OCI-LY7 (cell line): Measurements from ENCODE around the gene TESK1.

ENCODE experiments used
- EZH2phosphoT487 ChIP-seq: fragments of 200-600 bp; sonication (generic); IDR thresholded peaks from 2 replicates; pipeline ENCODE4 v1.6.1; 2018; ENCODE audit warnings: low read depth, borderline replicate concordance, mild to moderate bottlenecking, mixed run types, antibody characterized with exemption, low read length, moderate library complexity, mixed read lengths
- TF ChIP-seq, protein P1 (sequence below): fragments of 200-600 bp; sonication (generic); conservative IDR thresholded peaks from 2 replicates; pipeline ENCODE4 v1.5.1; 2014; ENCODE audit warnings: mild to moderate bottlenecking, antibody characterized with exemption, low read length, moderate library complexity, mixed read lengths

DNA sequence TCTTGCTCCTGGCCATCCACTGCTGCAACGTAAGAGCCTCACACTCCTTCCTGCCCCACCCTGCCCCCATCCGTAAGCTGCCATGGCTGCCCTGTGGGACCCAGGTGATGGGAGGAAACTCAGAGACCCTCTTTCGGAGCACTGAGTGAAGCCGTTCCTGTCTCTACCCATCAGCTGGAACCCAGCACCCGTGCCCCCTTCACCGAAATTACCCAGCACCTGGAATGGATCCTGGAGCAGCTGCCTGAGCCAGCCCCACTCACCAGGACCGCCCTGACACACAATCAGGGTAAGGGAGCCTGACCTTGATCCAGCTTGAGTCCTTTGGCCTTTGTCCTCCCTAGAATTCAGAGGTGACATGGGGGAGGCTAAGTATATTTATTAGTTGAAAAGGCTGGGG, 3.2 kb downstream of the TESK1 start:
- TF ChIP-seq, protein P1, sequence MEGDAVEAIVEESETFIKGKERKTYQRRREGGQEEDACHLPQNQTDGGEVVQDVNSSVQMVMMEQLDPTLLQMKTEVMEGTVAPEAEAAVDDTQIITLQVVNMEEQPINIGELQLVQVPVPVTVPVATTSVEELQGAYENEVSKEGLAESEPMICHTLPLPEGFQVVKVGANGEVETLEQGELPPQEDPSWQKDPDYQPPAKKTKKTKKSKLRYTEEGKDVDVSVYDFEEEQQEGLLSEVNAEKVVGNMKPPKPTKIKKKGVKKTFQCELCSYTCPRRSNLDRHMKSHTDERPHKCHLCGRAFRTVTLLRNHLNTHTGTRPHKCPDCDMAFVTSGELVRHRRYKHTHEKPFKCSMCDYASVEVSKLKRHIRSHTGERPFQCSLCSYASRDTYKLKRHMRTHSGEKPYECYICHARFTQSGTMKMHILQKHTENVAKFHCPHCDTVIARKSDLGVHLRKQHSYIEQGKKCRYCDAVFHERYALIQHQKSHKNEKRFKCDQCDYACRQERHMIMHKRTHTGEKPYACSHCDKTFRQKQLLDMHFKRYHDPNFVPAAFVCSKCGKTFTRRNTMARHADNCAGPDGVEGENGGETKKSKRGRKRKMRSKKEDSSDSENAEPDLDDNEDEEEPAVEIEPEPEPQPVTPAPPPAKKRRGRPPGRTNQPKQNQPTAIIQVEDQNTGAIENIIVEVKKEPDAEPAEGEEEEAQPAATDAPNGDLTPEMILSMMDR: no peak
- TF ChIP-seq EZH2phosphoT487: no peak
